GM12892 (cell line): ENCODE results near the gene NEK9.

Source experiments
- POLR2A ChIP-seq: IDR thresholded peaks from 2 replicates; pipeline ENCODE4 v1.6.1; 2011; ENCODE audit warnings: low read depth, low read length, control low read depth
- POLR2AphosphoS5 ChIP-seq: IDR thresholded peaks from 2 replicates; pipeline ENCODE4 v1.6.1; 2011; ENCODE audit warnings: low read depth, low read length, control low read depth
- TAF1 ChIP-seq: IDR thresholded peaks from 2 replicates; pipeline ENCODE4 v1.6.1; 2011; ENCODE audit warnings: low read depth, mild to moderate bottlenecking, control low read depth, low read length, borderline replicate concordance

DNA sequence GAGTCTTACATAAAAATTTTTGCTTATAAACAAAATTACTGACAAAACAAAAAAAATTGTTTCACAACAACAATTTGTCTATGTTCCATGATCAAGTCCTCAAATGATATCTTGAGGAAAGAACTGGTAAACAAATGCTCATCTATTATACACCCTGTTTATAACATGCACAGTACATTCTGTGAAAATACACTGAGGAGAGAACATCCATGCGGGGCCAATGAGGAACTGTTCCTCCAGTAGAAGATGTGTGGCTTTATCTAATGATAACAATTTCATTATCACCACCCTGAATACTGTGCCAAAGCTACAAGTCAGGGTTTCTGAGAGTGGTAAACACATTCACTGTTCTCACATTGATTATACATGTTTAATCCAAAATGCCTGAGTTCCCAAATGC lies 86.3 kb downstream of the NEK9 start:
- TF ChIP-seq POLR2A (no peak), POLR2AphosphoS5 (no peak), TAF1 (no peak)
